GM18499 (cell line): ENCODE results near the gene CDSN.
"Not testable (repeated sequence)": the region's sequence is repeated elsewhere in the genome, so short reads cannot be mapped to it uniquely, and the experiment has no call there.

ENCODE experiments used
- ATAC-seq: cut with Tn5 transposase; IDR thresholded peaks from one replicate; pipeline ENCODE4 v1.9.1; 2021; ENCODE audit warnings: moderate number of reproducible peaks; ENCODE audit not compliant: insufficient read depth, unreplicated experiment

CDSN gene

DNA sequence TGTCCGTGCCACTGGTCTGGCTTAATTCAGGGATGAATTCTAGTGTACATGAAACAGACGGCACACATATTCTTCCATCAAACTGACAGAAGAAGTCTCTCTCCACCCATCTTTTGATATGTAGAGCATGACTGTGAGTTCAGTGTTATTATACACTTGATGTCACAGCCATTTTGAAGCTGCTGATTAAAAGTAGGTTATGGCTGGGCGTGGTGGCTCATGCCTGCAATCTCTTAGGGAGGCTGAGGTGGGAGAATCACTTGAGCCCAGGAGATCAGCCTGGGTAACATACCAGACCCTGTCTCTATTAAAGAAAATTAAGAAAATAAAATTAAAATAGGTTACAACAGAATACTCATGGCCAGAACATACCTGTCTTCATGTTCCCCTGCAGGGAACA, 28.6 kb downstream of the CDSN start:
- no peak for ATAC-seq

DNA sequence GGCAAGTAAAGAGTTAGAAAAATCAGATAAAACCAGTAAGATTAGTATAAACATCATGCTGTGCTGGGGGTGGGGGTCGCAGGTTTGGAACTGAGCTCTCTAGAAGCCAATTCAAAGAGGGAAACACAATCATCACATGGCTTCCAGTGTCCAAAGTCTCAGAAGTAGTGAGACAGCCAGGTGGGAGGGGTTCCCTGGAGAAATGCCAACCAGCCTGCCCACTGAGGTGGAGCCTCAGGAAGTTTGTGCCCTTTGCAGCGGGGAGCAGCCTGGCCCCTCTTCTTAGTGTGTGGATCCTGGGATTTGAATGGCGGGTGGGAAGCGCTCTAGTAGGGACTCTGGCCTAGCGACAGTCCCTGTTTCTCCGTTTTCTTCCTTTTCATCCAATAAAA, 29.3 kb downstream of the CDSN start:
- ATAC-seq: no peak

DNA sequence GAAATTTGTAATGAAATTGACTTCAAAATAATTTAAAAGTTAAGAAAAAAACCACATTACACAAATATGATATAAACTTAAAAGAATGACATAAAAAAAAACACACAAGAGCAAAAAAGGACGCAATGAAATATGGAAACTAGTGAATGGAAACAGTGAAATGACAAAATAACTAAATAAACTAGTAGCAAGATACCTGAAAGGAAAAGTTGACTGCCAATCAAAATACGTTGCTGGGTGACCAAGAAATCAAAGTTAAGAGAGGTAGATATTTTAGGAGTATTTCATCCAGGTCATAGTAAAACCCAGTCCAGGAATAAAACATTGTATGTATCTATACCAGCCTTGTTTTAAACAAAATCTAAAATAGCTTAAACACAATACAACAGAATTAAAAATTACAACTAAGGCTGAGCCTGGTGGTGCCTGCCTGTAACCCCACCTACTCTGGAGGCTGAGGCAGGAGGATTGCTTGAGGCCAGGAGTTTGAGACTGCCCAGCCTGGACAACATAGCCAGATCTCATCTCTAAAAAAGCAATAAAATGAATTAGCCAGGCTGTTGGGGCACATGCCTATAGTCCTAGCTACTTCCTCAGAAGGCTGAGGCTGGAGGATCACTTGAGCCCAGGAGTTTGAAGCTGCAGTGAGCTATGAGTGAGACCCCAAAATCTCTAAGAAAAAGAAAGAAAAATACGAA, 29.8 kb downstream of the CDSN start:
- ATAC-seq: no peak

DNA sequence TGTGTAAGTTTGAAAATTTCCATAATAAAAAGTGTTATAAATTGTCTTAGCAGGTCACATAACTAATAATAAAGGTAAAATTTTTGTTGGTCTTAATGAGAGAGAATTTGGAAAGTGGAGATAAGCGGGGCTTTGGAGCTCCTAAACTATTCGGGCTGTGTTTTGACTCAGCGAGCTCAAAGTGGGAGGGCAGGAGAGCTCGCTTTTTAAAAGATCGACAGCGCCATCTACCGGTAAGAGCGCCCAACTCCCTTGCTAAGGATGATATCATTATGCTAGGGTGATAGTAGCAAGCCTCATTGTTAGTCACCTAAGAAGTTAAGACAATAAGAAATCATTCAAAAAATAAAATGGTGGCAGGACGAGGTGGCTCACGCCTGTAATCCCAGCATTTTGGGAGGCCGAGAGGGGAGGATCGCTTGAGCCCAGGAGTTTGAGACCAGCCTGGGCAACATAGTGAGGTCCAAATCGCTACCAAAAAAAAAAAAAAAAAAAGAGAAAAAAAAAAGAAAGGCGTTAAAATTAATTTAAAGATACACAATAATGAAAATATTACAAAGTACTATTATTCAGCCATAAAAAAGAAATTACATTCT, 32.7 kb downstream of the CDSN start:
- ATAC-seq: peak; percentile 52

DNA sequence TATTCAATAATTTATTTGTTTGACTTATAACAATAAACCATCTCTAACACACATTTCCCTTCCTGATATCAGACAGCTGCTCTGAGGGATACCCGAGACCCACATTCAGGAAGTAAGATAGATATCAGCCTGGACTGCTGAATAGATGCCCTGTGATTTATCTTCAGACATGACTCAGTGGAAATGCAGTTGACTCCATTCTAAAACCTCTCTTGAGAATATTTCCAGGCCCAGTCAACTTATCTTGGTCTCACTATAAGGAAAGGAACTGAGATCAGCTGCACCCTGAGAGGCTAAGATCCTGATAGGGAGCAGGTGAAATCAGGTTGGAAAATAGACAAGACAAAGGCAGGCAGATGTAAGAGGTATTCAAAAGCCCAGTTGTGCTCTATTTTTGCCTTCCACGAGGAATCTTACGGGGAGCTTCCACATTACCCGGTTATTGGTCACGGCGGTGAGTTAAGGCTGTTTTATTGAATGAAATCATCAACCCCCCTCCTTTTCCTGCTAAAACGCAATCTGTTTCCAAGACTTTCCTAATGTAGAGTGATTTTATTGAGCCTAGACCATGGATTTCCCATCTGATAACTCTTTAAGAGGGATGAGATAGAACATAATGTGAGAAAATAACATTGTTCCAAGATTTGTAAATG, 33.3 kb downstream of the CDSN start:
- no peak for ATAC-seq

DNA sequence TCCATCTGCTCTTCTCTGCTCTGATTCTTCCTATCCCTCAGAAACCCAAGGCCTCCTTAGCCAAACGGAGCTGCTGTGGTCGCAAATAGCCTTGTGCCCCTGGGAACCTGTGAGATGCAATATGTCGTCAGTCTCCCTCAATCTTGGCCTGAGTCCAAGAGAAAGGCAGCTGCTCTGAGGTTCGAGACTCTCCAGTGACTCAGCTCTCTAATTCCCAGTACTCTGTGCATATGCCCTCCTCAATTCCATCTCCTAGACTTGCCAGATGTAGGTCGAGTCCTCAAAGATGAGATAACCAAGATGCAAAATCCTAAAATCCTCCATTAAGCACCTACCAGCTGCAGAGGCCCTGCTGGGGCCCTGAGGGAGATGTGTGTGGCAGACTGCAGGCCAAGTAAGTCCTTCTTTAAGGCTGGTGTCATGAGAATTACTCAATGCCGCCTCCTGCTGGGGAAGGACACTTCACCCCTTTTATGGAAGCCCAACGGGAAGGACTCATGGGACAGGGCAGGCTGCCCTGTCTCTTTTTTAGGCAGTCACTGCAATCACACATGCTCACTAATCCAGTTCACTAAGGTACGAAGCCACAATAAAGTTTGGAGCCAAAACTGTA, 36.4 kb downstream of the CDSN start:
- ATAC-seq: no peak

DNA sequence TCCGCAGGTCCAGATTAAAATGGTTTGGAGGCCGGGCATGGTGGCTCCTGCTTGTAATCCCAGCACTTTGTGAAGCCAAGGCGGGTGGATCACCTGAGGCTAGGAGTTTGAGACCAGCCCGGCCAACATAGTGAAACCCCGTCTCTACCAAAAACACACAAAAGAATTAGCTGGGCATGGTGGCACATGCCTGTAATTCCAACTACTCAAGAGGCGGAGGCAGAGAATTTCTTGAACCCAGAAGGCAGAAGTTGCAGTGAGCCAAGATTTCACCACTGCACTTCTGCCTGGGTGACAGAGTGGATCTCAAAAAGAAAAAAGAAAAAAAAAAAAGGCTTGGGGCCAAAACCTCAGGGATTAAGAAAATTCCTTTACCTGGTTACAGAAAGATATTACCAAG, 38.4 kb downstream of the CDSN start:
- ATAC-seq: no peak

DNA sequence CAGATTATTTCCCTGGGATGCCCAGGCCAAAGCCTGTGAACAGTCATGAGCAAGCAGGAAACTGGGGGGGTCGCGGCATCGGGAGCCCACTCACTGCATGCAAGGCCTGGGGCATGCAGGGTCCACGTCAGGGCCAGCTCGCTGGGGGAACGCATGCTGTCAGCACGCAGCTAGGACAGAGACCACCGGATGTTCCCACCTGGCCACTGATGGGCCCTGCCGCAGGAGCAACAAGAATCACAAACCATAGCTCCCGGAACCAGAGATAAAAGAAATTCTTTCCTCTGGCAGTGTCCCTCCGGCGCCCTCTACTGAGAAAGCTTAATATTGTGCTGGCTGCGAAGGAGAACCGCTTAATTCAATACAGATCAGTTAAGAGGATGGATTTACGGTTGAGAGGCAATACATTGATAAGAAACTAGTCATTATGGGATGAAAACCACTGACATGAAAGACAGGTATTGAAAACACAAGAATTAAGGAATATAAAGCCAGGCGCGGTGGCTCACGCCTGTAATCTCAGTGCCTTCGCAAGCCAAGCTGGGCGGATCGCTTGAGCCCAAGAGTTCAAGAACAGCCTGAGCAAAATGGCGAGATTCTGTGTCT, 40.5 kb downstream of the CDSN start:
- ATAC-seq: no peak

DNA sequence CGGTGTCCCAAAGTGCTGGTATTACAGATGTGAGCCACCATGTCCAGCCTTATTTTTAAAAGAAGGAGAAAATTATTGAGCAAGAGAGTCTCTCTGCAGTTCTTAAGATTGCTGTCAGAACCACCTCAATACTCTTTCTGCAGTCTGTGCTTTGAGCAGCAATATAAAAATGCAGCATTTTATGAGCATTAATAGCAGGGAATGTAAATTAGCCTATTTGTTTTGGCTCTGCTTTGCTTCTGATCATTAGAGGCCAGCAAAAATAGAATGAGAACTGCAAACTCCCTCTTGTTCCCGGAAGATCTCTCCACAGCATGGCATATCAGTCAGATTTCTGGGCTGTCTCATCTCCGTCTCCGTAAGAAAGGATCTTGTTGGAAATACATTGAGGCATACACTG, 43.6 kb downstream of the CDSN start:
- ATAC-seq: no peak

DNA sequence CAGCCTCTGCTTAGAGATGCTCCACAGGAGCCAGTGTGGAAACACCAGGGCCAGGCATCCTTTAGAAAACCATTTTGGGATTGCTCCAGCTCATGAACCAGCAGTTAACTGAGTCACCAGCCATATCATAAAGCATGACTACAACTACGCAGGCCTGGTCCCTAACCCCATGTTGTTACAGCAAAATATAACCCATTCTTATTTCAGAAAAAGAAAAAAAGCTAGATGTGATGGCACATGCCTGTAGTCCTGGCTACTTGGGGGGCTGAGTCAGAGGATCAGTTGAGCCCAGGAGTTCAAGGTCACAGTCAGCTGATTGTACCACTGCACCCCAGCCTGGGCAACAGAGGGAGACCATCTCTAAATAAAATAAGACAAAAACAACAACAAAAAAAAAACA, 44.7 kb downstream of the CDSN start:
- no peak for ATAC-seq

DNA sequence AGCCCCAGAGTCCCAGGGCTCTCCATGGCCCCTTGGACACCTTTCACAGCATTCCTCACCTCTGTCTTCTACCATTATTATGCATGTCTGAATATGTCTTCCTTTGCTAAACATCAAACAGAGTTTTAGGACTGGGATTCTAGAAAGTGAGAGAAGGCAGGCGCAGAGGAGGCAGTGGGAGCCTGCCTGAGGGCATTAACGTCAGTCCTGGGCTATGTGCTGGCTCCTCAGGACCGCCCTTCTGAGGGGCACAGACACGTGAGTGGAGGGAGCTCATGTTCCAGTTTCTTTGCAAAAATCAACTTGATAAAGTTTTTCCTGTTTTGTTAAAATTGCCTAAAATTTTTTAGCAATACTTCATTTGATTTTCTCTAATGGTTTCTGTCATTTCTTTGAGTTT, 45.8 kb downstream of the CDSN start:
- ATAC-seq: no peak

DNA sequence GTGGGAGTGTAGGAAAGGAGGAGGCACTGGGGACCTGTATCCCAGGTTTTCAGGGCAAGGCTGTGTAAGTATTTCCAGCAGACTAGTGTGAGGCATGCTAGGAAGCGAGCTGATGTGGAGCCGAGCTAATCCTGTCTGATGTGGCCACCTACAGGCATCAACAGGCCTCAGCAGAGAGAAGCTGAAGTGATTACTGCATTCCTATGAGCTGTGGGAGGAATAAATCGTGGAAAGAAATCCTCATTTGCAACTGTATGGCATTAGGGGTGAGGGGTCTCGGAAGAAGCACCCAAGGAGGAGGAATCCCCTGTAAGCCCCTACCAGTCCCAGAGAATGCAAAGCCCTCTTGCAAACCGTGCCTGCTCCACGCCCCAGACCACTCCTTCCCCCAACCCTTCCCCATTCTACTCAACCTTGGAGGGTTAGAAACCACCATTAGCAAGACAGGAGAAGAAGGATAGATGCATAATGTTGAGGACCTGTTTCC, 49.5 kb downstream of the CDSN start:
- ATAC-seq: no peak

DNA sequence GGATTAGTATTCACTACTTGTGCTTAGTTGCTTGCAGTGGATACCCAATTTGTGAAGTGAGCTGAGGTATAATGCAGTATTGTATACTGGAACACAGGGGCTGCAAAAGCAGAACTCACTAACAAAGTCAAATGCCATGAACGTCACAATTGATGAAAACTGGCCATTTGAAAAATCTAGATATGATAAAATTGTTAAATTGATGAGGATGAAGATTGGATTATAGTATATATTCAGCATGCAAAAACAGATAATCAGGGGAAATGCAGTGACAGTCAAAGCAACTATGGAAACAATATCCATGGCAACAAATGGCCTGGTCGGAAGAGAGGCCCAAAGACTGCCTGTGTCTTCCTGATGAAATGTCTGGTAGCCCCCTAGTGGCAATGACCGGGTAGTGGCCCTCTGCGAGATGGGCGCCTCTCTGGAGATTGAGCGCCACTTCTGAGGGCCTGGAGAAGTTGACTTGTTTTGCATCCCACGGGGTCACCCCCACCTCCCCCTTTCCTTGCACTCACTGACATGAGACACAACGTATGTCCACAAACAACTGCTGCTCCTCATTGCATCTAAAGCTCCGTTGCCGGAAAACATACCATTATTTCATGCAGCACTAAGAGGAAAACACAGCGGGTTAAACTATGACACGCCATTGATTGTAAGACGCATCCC, 51.4 kb downstream of the CDSN start:
- no peak for ATAC-seq

DNA sequence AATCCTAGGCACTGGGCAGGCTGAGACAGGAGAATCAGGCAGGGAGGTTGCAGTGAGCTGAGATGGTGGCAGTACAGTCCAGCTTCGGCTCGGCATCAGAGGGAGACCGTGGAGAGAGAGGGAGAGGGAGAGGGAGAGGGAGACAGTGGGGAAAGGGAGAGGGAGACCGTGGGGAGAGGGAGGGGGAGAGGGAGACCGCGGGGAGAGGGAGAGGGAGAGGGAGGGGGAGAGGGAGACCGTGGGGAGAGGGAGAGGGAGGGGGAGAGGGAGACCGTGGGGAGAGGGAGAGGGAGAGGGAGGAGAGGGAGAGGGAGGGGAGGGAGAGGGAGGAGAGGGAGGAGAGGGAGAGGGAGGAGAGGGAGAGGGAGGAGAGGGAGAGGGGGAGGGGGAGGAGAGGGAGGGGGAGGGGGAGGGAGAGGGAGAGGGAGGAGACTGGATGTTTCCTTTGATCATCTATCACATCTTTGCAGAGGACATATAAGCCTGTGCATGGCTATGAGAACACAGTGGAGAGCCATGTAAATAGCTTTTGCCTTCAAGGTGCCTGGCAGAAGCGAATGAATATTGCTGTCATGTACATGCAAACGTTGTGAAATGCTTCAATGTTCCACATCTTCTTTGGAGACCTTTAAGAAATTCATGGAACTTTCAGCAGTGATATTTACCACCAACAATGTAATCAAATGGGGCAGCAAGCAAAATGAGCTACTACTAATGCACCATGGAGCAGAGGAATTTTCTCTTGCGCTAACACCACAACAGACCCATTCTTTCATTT, 52.2 kb downstream of the CDSN start:
- not testable (repeated sequence) for ATAC-seq

DNA sequence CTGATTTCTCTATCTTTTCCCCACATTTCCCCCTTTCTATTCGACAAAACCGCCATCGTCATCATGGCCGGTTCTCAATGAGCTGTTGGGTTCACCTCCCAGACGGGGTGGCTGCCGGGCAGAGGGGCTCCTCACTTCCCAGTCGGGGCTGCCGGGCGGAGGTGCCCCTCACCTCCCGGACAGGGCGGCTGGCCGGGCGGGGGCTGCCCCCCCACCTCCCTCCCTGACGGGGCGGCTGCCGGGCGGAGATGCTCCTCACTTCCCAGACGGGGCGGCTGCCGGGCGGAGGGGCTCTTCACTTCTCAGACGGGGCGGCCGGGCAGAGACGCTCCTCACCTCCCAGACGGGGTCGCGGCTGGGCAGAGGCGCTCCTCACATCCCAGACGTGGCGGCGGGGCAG, 53.2 kb downstream of the CDSN start:
- not testable (repeated sequence) for ATAC-seq

DNA sequence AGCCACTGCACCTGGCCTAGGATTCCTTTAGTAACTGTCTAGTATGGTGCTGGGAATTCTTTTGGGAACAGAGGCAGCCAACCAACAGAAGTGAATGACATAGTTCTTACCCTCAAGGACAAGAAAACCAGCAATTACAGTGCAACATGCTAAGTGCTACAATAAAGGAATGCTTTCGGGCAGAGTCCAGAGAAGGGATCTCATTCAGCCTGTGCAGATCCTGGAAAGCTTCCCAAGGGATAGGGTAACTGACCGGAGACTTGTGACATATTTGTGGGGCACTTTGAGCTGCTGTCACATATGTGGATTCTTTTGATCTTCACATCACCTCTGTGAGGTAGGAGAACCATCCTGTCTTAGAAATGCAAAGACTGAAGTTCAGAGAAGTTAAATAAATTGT, 54.7 kb downstream of the CDSN start:
- no peak for ATAC-seq
